Erythroblast (primary cell): ENCODE measurements around the gene TMEM131L.

Source experiments
- DNase-seq, 2 experiments: peaks; one replicate each; lab custom pipeline; 2025; lab: John Stamatoyannopoulos, UW
- GATA1 ChIP-seq: IDR thresholded peaks from 2 replicates; pipeline ENCODE4 v1.6.1; 2011; ENCODE audit warnings: low read depth, mild to moderate bottlenecking, control low read depth, low read length, moderate library complexity
- POLR2A ChIP-seq: IDR thresholded peaks from 2 replicates; pipeline ENCODE4 v1.6.1; 2011; ENCODE audit warnings: mild to moderate bottlenecking, low read length

TMEM131L gene

DNA sequence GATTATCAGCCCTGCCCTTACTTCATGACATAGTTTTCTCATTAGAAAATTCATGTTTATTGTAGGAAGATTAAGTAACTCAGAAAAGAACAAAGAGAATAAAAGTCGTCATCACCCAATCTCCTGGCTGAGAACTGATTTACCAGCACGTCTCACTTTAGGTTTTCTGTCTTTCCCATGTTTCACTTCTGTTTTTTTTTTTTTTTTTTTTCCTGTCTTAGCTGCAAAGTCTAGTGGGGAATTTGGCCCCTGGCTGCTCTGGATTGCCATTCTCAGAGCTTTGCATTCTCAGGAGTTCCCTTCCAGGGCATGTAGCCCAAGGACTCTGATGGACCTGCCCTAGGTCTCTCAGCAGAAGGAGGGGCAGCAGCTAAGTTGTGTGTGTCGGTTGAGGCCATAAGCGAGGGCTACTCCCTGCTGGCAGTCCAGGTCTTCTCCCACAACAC is 57.8 kb downstream of the TMEM131L start:
- TF ChIP-seq POLR2A (no peak), GATA1 (no peak)
- DNase-seq = no peak

DNA sequence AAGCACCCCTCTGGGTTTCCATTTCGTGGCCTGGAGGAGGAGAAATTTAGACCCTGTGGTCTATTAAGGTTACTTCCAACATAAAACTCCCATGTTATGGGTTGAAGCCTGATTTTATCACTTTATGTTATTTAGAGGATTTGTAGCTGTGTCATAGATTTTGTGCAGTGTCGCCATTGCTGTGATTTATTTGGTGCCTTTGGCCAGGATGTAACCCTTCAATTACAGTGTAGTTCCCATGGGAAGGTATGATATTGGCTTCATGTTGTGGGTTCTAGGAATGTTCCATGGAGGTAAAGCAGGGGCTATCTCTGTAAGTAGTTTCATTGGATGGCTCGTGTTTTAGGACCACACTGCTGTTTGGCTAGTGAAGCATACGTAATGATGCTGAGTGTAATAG is 58.5 kb downstream of the TMEM131L start:
- TF ChIP-seq GATA1 (no peak), POLR2A (no peak)
- no peak for DNase-seq

DNA sequence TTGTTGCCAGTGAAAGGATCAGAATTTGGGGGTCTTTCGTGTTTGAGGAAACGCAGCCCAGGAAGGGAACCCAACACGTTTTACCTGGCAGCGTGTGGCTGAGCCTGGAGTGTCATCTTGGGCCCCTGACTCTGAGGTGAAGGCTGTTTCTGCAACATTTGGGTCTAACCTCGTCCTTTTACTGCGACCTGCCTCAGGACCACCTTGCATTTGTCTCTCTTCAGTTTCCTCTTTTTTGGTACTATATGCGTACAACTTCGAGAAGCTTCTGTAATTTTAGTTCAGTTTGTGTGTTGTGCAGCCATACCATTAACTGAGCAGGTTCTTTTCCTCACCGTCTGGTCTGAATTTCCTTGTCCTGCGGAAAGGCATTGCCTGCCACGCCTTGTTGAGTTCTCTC is 61.5 kb downstream of the TMEM131L start:
- no peak for DNase-seq
- no peak for TF ChIP-seq POLR2A
- TF ChIP-seq GATA1 = no peak

DNA sequence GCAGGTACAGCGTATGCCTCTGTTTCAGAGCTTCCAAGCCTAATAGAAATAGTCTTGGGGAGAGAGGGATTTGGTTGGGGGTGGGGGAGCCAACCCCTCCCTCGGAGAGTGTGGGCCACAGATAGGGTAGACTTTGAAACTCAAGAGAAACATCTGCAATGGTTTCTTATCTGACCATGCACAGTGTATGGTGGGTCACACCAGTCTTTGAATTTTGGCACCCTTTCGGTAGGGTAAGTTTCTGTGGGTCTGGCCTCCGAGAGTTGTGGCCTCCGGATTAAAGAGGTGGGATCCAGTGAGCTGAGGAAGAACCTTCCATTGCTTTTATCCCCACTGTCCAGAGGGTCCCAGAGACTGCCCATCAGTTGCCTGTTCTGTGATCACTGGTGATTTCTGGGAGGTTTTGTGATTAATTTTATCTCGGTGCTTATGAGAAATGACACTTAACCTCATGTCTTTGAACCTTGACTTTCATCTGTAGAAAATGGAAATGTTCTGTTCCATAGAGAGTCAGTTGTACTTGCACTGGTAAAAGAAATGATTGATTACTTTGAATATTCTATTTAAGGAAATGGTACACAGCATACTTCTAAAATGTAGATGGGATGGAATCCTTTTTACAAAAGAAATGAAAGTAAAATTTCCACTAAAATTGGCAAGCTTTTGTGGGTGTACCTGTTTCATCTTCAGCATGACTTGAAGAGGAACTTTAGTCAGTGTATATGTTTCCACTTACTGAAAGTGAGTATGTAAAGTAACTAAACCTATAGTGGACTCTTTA is 62.7 kb downstream of the TMEM131L start:
- DNase-seq = peak; percentile 94 to 98
- TF ChIP-seq POLR2A = no peak
- TF ChIP-seq GATA1 = peak; percentile 80

DNA sequence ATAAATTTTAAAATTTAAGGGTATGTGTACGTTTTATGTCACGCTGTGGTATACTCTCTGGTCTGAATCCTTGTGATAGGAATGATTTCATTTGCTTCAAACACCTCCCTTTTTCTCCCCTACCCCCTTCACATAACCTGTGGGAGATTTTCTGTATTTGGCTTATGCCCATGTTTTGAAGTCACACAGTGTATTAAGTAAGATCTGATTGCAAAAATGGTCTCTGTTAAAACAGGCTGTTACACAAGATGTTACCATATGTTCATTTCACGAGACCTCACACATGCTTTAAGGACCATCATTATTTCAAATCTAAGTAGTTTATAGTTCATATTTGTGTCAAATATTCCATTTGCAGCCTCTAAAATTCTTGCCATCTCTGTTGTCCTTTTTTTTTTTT is 63.5 kb downstream of the TMEM131L start:
- peak; percentile 55 to 74 for DNase-seq
- TF ChIP-seq POLR2A (no peak), GATA1 (no peak)

DNA sequence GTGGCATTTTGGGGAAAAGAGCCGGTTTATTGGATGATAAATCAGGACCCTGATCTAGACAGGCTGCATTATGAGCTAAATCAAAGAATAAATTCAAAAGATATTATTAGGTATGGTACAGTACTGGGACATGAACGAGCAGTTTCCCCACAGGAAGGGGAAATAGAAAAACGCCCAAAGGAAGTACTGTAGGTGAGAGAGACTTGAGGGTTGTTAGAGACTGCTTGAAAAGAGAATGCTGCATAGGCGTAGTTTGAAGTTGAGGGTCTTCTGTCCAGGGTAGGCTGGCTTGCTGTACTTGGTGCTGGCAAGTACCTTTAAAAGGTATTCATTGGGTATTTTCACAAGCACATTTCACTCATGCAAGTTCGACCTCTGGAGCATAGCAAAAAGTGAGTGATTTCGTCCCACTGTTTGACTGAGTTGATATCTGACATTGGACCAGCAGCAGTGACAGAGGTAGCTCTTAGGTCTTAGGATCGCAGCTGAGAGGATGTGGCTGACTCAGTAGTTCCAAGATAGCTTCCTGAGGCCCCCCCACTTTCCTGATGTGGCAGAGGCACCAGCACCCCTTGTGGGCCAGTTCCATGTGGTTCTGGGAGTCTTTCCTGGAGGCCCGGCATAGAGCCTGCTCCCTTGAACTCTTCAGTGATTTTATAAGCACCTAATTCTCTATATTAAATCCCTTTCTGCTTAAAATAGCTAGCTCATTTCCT is 64.3 kb downstream of the TMEM131L start:
- peak; percentile 18 to 56 for DNase-seq
- TF ChIP-seq GATA1 = no peak
- TF ChIP-seq POLR2A = no peak

DNA sequence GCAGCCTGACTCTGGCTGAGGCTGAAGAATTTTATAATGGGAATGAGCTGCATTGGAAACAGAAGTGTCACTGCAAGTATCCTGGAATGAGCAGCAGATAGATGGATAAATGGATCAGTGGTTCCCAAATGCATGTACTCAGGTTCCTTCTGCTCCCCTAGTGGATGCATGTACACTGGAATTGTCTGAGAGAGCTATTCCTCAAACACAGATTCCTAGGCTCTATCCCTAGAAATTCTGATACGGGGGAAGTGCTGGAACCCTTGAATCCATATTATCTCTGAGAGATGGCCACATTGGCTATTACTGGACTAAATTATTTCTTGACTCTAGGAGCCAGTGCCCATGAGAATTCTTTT is 64.8 kb downstream of the TMEM131L start:
- TF ChIP-seq POLR2A = no peak
- no peak for TF ChIP-seq GATA1
- DNase-seq = no peak

DNA sequence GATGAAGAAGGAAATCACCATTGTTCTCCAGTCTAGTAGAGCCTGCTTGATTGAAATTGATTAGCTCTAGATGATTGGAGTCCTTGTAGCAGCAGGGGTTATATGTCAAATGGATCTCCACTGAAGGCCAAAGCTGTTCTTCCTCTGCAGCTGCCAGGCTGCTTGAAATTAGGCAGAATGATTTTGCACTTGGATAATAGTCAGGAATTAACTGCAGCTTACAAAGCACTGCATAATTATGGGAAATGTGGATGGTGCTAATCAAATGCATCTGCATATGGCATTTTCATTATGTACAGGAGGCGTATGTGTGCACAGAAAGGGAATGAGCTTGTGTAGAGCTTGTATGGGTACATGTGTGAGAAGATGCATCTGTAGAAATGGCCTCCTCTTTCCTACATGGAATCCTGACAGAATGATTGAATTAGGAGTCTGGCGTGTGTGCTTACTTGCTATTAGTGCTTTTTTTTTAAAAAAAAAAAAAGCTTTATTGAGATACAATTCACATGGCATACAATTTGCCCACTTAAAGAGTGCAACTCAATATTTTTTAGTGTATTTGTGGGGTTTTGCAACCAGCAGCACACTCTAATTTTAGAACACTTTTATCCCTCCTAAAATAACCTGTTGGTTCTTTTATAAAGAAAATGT is 65.9 kb downstream of the TMEM131L start:
- DNase-seq = no peak

DNA sequence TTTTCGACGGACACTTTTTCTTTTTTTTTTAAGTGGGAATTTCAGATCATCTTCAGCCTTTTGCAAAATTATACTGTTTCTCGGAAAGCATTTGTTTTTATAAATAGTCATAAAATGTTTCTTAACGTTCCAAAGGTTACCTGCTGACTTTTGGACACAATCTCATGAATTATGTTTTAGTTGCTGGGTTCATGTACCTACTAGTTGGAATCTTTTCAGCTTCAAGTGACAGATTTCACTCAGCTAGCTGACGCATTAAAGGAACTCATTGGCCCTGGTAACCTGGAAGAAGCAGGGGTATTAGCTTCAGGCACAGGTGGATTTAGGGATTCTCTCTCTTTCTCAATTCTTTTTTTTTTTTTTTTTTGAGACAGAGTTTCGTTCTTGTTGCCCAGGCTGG is 66.5 kb downstream of the TMEM131L start:
- DNase-seq = no peak
- TF ChIP-seq GATA1 = no peak
- no peak for TF ChIP-seq POLR2A

More for the DNA sequence above, 65.9 kb downstream of the TMEM131L start:
- TF ChIP-seq POLR2A (no peak), GATA1 (no peak)

DNA sequence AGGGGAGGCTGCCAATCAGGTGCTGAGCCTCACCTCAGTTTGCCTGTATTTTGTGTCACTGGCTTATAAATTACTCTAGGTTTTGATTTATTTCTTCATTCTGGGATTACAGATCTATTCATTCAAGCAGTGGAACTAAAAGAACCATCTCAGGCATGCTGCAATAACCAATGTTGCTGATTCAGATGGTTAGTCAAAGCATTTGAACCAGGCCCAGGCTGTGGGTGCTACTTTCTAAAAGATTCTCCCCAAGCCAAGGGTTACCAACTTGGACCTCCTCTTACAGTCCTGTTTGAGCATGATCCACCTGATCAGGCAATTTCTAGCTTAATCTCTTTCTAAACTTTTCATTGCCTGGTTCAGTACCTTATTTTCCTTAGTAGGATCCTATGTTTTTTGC is 67.2 kb downstream of the TMEM131L start:
- TF ChIP-seq GATA1 (no peak), POLR2A (no peak)
- DNase-seq = no peak

DNA sequence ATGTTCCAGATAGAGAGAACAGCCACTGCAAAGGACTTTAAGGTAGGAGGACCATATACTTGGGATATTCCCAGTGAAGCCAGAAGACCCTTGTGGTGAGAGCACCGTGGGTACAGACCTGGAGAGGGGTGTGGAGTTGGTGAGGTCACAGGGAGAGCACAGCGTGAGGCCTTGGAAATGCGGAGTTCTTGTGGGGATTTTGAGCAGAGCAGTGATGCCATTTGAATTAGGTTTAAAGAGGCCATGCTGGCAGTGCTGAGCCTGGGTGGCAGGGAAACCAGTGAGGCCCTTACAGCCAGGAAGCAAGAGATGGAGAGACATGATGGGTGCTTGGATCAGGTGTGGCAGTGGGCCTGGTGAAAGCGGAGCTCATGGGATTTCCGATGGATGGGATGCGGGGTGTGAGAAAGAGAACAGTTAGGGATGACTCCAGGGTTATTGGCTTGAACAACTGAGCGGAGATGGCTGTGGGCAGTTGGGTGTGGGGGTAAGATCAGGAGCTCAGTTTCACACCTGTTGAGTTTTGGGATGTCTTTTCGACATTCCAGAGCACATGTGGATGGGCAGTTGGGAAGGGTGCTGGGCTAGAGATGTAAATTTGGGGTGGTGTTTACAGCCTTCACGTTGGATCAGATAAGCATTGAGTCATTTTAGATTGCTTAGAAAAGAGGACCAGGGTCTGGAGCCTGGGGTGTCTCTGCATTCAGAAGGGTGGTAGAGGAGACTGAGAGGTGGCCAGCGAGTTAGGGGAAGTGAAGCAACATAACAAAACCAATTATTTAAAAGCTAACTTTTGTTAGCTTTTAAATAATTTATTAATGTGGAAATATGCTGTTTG is 68.9 kb downstream of the TMEM131L start:
- no peak for TF ChIP-seq POLR2A
- no peak for TF ChIP-seq GATA1
- peak; percentile 52 to 67 for DNase-seq

DNA sequence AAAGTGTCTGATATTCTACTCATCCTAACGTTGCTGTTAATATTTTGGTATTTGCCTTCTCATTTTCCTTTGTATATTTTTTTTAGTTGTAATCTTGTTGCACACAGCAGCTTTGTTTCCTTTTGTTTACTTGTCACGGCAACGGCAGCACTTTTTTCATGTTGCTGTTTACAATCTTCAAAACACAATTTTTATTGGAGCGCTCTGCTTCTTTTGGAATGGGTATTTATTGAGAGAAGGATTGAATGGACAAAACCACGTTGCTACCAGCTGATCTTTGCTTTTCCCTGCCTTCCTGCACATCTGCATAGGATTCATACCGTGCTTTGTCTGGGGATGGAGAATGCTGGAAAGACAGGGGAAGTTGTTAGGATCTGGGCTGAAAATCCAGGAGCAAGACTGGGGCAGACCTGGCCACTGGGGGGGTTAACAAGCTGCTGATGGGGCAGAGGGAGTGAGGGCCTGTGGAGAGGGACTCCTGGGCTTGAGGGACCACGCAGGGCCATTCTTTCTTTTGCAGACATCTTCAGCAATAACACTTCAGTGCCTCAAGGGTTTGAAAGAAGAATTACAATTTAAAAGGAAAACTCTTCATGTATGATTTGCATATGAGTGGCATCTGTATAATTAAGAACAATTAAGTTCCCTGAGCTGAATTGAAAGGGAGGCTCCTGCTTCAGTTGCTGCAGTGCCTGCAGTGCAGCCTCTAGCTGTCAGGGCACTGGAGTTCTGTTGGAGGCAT is 69.8 kb downstream of the TMEM131L start:
- DNase-seq = peak; percentile 52 to 68
- TF ChIP-seq GATA1 (no peak), POLR2A (no peak)

DNA sequence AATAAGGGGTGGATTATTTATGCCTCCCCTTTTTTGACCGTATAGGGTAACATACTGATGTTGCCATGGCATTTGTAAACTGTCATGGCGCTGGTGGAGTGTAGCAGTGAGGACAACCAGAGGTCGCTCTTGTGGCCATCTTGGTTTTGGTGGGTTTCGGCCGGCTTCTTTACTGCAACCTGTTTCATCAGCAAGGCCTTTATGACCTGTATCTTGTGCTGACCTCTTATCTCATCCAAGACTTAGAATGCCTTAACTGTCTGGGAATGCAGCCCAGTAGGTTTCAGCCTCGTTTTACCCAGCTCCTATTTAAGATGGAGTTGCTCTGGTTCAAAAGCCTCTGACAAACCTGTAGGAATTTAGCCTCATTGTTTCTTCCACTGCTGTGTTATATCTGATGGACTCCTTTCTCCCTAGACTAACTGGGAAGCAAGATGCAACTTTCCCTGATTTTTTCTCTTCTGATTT is 71.4 kb downstream of the TMEM131L start:
- DNase-seq = no peak
- TF ChIP-seq GATA1 (no peak), POLR2A (no peak)
